Measurements from ENCODE around the gene DMRT3. TPM values are rescaled to one million over a fixed set of nuclear protein-coding genes. Genes with fewer than 3 reads are reported as not detected.

The DMRT3 gene
- total RNA-seq, 2 donors from 2014 or later: 0.28 TPM; not detected in 1

- no peak for TF ChIP-seq CTCF (IDR thresholded peaks at IDR 0.05)
- H3K9me3 ChIP-seq: peaks cover 12% of the 10 kb centered on the region
These were observed 48.7 kb downstream of the DMRT3 start for GRCh38 chr9:1025131-1025530.

GRCh38 chr9:1026219-1026618, 49.8 kb downstream of the DMRT3 start:
- no peak overlapping the region for H3K4me3 ChIP-seq
- H3K4me1 ChIP-seq (ENCODE audit: control insufficient read depth in 1 of 2, low read depth in 2 of 2): no peaks in the 10 kb centered on the region
- TF ChIP-seq CTCF (IDR thresholded peaks at IDR 0.05): no peak
- H3K27ac ChIP-seq: no peak overlapping the region
- DNase-seq (ENCODE audit: low spot score) (no peak), ATAC-seq (ENCODE audit: insufficient number of reproducible peaks, low FRiP score, low read depth) (no peak)
- peaks cover 12% of the 10 kb centered on the region for H3K9me3 ChIP-seq
- no peaks in the 10 kb centered on the region for H3K27me3 ChIP-seq (replicated peaks; ENCODE audit: insufficient read depth)
- H3K36me3 ChIP-seq: no peaks in the 10 kb centered on the region

More at GRCh38 chr9:1025131-1025530, 48.7 kb downstream of the DMRT3 start:
- Histone ChIP-seq H3K4me1 (ENCODE audit: control insufficient read depth in 1 of 2, low read depth in 2 of 2) (no peaks in the 10 kb centered on the region), H3K4me3 (no peak overlapping the region), H3K36me3 (no peaks in the 10 kb centered on the region), H3K27ac (no peak overlapping the region), H3K27me3 (replicated peaks; ENCODE audit: insufficient read depth) (no peaks in the 10 kb centered on the region)
- no peak for ATAC-seq (ENCODE audit: insufficient number of reproducible peaks, low FRiP score, low read depth)
- no peak for DNase-seq (ENCODE audit: low spot score)

- ATAC-seq (ENCODE audit: insufficient number of reproducible peaks, low FRiP score, low read depth) (no peak), DNase-seq (ENCODE audit: low spot score) (no peak)
- Histone ChIP-seq H3K4me3 (no peak overlapping the region), H3K4me1 (ENCODE audit: control insufficient read depth in 1 of 2, low read depth in 2 of 2) (no peaks in the 10 kb centered on the region), H3K27me3 (replicated peaks; ENCODE audit: insufficient read depth) (no peaks in the 10 kb centered on the region), H3K9me3 (no peaks in the 10 kb centered on the region), H3K27ac (no peak overlapping the region), H3K36me3 (no peaks in the 10 kb centered on the region)
- TF ChIP-seq CTCF (IDR thresholded peaks at IDR 0.05): no peak
These were observed 52.2 kb downstream of the DMRT3 start for GRCh38 chr9:1028501-1029190.

- Histone ChIP-seq H3K9me3 (no peaks in the 10 kb centered on the region), H3K36me3 (no peaks in the 10 kb centered on the region), H3K4me1 (ENCODE audit: control insufficient read depth in 1 of 2, low read depth in 2 of 2) (no peaks in the 10 kb centered on the region), H3K4me3 (no peak overlapping the region), H3K27ac (no peak overlapping the region), H3K27me3 (replicated peaks; ENCODE audit: insufficient read depth) (peaks cover 5% of the 10 kb centered on the region)
- ATAC-seq (ENCODE audit: insufficient number of reproducible peaks, low FRiP score, low read depth) (no peak), DNase-seq (ENCODE audit: low spot score) (no peak)
- TF ChIP-seq CTCF (IDR thresholded peaks at IDR 0.05): no peak
These were observed 55.6 kb downstream of the DMRT3 start for GRCh38 chr9:1031951-1032601.

GRCh38 chr9:1034271-1034670, 57.8 kb downstream of the DMRT3 start:
- Histone ChIP-seq H3K4me3 (no peak overlapping the region), H3K27ac (no peak overlapping the region), H3K9me3 (no peaks in the 10 kb centered on the region), H3K36me3 (no peaks in the 10 kb centered on the region), H3K4me1 (ENCODE audit: control insufficient read depth in 1 of 2, low read depth in 2 of 2) (no peaks in the 10 kb centered on the region), H3K27me3 (replicated peaks; ENCODE audit: insufficient read depth) (peaks cover 5% of the 10 kb centered on the region)
- DNase-seq (ENCODE audit: low spot score) (no peak), ATAC-seq (ENCODE audit: insufficient number of reproducible peaks, low FRiP score, low read depth) (no peak)
- no peak for TF ChIP-seq CTCF (IDR thresholded peaks at IDR 0.05)

All from thoracic aorta (tissue), 2 donors.